Motor neuron (in vitro differentiated cells): ENCODE data around the gene TMED8. TPM values are rescaled to one million over a fixed set of nuclear protein-coding genes. Genes with fewer than 3 reads are reported as not detected.
"Not testable (repeated sequence)": the region's sequence is repeated elsewhere in the genome, so short reads cannot be mapped to it uniquely, and the experiment has no call there.

Source experiments
- ATAC-seq, 8 experiments: fragments of 200-7000 bp; cut with Tn5 transposase; replicated peaks in 6 of 8; 2 replicates each; pipeline ENCODE4 v1.8.0; 2021; ENCODE audit warnings: mild to moderate bottlenecking in 8 of 8, moderate library complexity in 8 of 8
- H3K27ac ChIP-seq, 2 donors: fragments of 250-450 bp; sonication (Bioruptor Pico); 2 replicates each; pipeline ENCODE4 v1.9.0; 2021; ENCODE audit warnings: antibody characterized with exemption in 2 of 2, mild to moderate bottlenecking in 2 of 2, moderate library complexity in 1 of 2
- H3K4me1 ChIP-seq, 2 donors: fragments of 250-450 bp; sonication (Bioruptor Pico); replicated peaks in 1 of 2; 2 replicates each; pipeline ENCODE4 v1.6.1; 2021; ENCODE audit warnings: antibody characterized with exemption in 2 of 2, mild to moderate bottlenecking in 2 of 2, moderate library complexity in 1 of 2
- H3K4me3 ChIP-seq, 5 donors: fragments of 250-450 bp; sonication (Bioruptor Pico); 2 replicates each; pipeline ENCODE4 v1.9.0; 2021; ENCODE audit warnings: antibody characterized with exemption in 5 of 5, mild to moderate bottlenecking in 5 of 5, moderate library complexity in 4 of 5
- WGBS, 10 experiments: fragments of 450-650 bp; shearing (Covaris generic); methylation state at CpG; one replicate each; pipeline ENCODE4 v1.0.0; 2022; 5-methylcytosine and 5-hydroxymethylcytosine counted together
- in situ Hi-C, 9 experiments: fragments of 400-800 bp; cut with MboI; loops; one replicate each; pipeline ENCODE4 v1.15.0; 2021; ENCODE audit warnings: low sequenced_read_pairs in 9 of 9, low pct_unique_long_range_greater_than_20kb in 2 of 9; ENCODE audit not compliant: unreplicated experiment in 9 of 9
- total RNA-seq, 8 experiments: library from RNA; unstranded; fragments of 300-600 nt; gene quantifications; 2 replicates each; pipeline versions ENCODE4 v1.2.3 to v1.2.4, GENCODE V29; 2022

Gene TMED8
- total RNA-seq, 8 experiments from 2014 or later = 14.8 to 24.0 (median 21.8) TPM

GRCh38 chr14:77353469-77354141 is 23.3 kb downstream of the TMED8 start:
- Histone ChIP-seq H3K27ac (no peak overlapping the region), H3K4me3 (no peak overlapping the region), H3K4me1 (peaks cover 0 to 3% of the 10 kb centered on the region in 2 donors)
- WGBS, 10 experiments = 78 to 100% (median 93%) methylated on average over 2 to 5 of the region's 5 CpGs; no CpG with 5 or more reads in 2 of the 10 experiments
- in situ Hi-C loops = no loop called here
- ATAC-seq = no peak

GRCh38 chr14:77347751-77348150 is 29.1 kb downstream of the TMED8 start:
- H3K27ac ChIP-seq = no peak overlapping the region
- no peak for ATAC-seq
- no peak overlapping the region for H3K4me3 ChIP-seq
- 20 to 100% (median 93%) methylated on average over 1 to 3 of the region's 3 CpGs for WGBS, 10 experiments
- H3K4me1 ChIP-seq = no peaks in the 10 kb centered on the region
- in situ Hi-C loops = no loop called here

GRCh38 chr14:77346495-77346894 is 30.4 kb downstream of the TMED8 start:
- in situ Hi-C loops = no loop called here
- WGBS, 10 experiments = 88 to 100% (median 100%) methylated on average over 1 to 2 of the region's 2 CpGs; no CpG with 5 or more reads in 3 of the 10 experiments
- no peak for ATAC-seq
- no peak overlapping the region for H3K27ac ChIP-seq
- H3K4me3 ChIP-seq = no peak overlapping the region
- H3K4me1 ChIP-seq = no peaks in the 10 kb centered on the region

GRCh38 chr14:77344377-77344996 is 32.4 kb downstream of the TMED8 start:
- peak in 5 of 8 experiments; percentile 16 to 80 (median 40) for ATAC-seq
- Histone ChIP-seq H3K4me1 (no peaks in the 10 kb centered on the region), H3K27ac (no peak overlapping the region), H3K4me3 (no peak overlapping the region)
- in situ Hi-C loops = no loop called here
- WGBS, 10 experiments = 0 to 100% (median 75%) methylated on average over 1 to 3 of the region's 3 CpGs; no CpG with 5 or more reads in 1 of the 10 experiments

- in situ Hi-C loops = no loop called here
- 0 to 93% (median 41%) methylated on average over 1 to 2 of the region's 2 CpGs; no CpG with 5 or more reads in 1 of the 10 experiments for WGBS, 10 experiments
- Histone ChIP-seq H3K27ac (no peak overlapping the region), H3K4me1 (no peaks in the 10 kb centered on the region), H3K4me3 (no peak overlapping the region)
- ATAC-seq = peak in 3 of 8 experiments; percentile 81 to 88 (median 86)
Observed at GRCh38 chr14:77343662-77344061, 33.2 kb downstream of the TMED8 start.

- Histone ChIP-seq H3K27ac (no peak overlapping the region), H3K4me3 (no peak overlapping the region), H3K4me1 (no peaks in the 10 kb centered on the region)
- peak in 3 of 8 experiments; percentile 22 to 46 (median 25) for ATAC-seq
- WGBS, 10 experiments = 82 to 100% (median 92%) methylated on average over 1 to 8 of the region's 10 CpGs; no CpG with 5 or more reads in 1 of the 10 experiments
- in situ Hi-C loops = no loop called here
Observed at GRCh38 chr14:77342726-77343397, 34.0 kb downstream of the TMED8 start.

GRCh38 chr14:77340389-77340788 is 36.5 kb downstream of the TMED8 start:
- WGBS, 10 experiments = 48 to 100% (median 90%) methylated on average over 1 to 4 of the region's 4 CpGs; no CpG with 5 or more reads in 3 of the 10 experiments
- Histone ChIP-seq H3K4me1 (no peaks in the 10 kb centered on the region), H3K4me3 (no peak overlapping the region), H3K27ac (no peak overlapping the region)
- no peak for ATAC-seq
- in situ Hi-C loops = no loop called here

GRCh38 chr14:77339407-77339806 is 37.5 kb downstream of the TMED8 start:
- 100% methylated on average over 1 of the region's 1 CpG; no CpG with 5 or more reads in 2 of the 10 experiments for WGBS, 10 experiments
- in situ Hi-C loops = no loop called here
- peak in 1 of 8 experiments; percentile 41 for ATAC-seq
- H3K4me3 ChIP-seq = no peak overlapping the region
- H3K4me1 ChIP-seq = no peaks in the 10 kb centered on the region
- no peak overlapping the region for H3K27ac ChIP-seq

- Histone ChIP-seq H3K4me3 (no peak overlapping the region), H3K4me1 (no peaks in the 10 kb centered on the region), H3K27ac (no peak overlapping the region)
- 60 to 100% (median 90%) methylated on average over 1 to 2 of the region's 2 CpGs; no CpG with 5 or more reads in 3 of the 10 experiments for whole genome bisulfite sequencing, 10 experiments
- in situ Hi-C loops = no loop called here
- no peak for ATAC-seq
Observed at GRCh38 chr14:77338302-77338701, 38.6 kb downstream of the TMED8 start.

GRCh38 chr14:77337880-77338279 is 39.0 kb downstream of the TMED8 start:
- in situ Hi-C loops = no loop called here
- H3K4me3 ChIP-seq = no peak overlapping the region
- H3K27ac ChIP-seq = no peak overlapping the region
- WGBS, 10 experiments = 78 to 100% (median 89%) methylated on average over 1 to 3 of the region's 3 CpGs
- ATAC-seq = no peak
- H3K4me1 ChIP-seq = no peaks in the 10 kb centered on the region

GRCh38 chr14:77337255-77337654 is 39.6 kb downstream of the TMED8 start:
- H3K27ac ChIP-seq, ATAC-seq, H3K4me3 ChIP-seq, in situ Hi-C loops, H3K4me1 ChIP-seq: not testable (repeated sequence)
- WGBS, 10 experiments = 89 to 100% (median 99%) methylated on average over 1 to 5 of the region's 9 CpGs; no CpG with 5 or more reads in 4 of the 10 experiments

- no peak overlapping the region for H3K27ac ChIP-seq
- 60 to 100% (median 93%) methylated on average over 1 to 3 of the region's 3 CpGs; no CpG with 5 or more reads in 1 of the 10 experiments for WGBS, 10 experiments
- H3K4me3 ChIP-seq = no peak overlapping the region
- H3K4me1 ChIP-seq = no peaks in the 10 kb centered on the region
- in situ Hi-C loops = no loop called here
- ATAC-seq = no peak
Observed at GRCh38 chr14:77335576-77335975, 41.3 kb downstream of the TMED8 start.

GRCh38 chr14:77329872-77330271 is 47.0 kb downstream of the TMED8 start:
- H3K4me1 ChIP-seq = peaks cover 12 to 16% of the 10 kb centered on the region in 2 donors
- WGBS, 10 experiments = 0 to 100% (median 80%) methylated on average over 1 to 3 of the region's 7 CpGs; no CpG with 5 or more reads in 1 of the 10 experiments
- no peak overlapping the region for H3K4me3 ChIP-seq
- H3K27ac ChIP-seq = peak overlapping the region; percentile 7 to 34
- peak in 5 of 8 experiments; percentile 79 to 87 (median 80) for ATAC-seq
- in situ Hi-C loops = no loop called here
